ENCODE measurements around the gene ABCC1. TPM values are rescaled to one million over a fixed set of nuclear protein-coding genes. Genes with fewer than 3 reads are reported as not detected.
"Not testable (repeated sequence)": the region's sequence is repeated elsewhere in the genome, so short reads cannot be mapped to it uniquely, and the experiment has no call there.

Gene ABCC1
- total RNA-seq, 2 experiments from 2014 or later = 42.9 to 44.8 TPM

DNA sequence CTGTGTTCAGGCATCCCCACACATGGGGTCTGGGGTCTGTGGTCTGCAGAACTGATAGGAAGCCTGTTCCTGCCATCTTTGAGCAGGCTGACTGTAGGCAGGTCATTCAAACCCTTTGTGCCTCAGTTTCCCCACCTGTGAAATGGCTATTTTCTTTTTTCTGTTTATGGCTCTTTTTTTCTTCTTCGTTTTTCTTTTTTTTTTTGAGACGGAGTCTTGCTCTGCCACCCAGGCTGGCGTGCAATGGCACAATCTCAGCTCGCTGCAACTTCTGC, 201.4 kb downstream of the ABCC1 start:
- peaks cover 3% of the 10 kb centered on the region for H3K36me3 ChIP-seq (ENCODE audit: insufficient read depth, low read length)
- Mint-ChIP-seq H3K27me3 (no peaks in the 10 kb centered on the region), H3K4me1 (ENCODE audit: low read depth) (no peaks in the 10 kb centered on the region), H3K27ac (no peak overlapping the region), H3K4me3 (no peak overlapping the region), H3K36me3 (ENCODE audit: low read depth) (no peaks in the 10 kb centered on the region), H3K9me3 (no peaks in the 10 kb centered on the region)
- H3K4me3 ChIP-seq (ENCODE audit: low read length) = no peak overlapping the region
- no peaks in the 10 kb centered on the region for H3K9me3 ChIP-seq (ENCODE audit: control insufficient read depth in 1 of 2, insufficient read depth in 1 of 2, low read length in 2 of 2)
- DNase-seq (no peak), ATAC-seq (ENCODE audit: poor library complexity) (no peak)
- no peaks in the 10 kb centered on the region for H3K27me3 ChIP-seq (ENCODE audit: control insufficient read depth in 1 of 2, insufficient read depth in 2 of 2, low read length in 2 of 2)
- CTCF ChIA-PET = no interaction called here
- intact Hi-C loops (cut with DNase I, micrococcal nuclease) = no loop called here
- TF ChIP-seq, protein P1, sequence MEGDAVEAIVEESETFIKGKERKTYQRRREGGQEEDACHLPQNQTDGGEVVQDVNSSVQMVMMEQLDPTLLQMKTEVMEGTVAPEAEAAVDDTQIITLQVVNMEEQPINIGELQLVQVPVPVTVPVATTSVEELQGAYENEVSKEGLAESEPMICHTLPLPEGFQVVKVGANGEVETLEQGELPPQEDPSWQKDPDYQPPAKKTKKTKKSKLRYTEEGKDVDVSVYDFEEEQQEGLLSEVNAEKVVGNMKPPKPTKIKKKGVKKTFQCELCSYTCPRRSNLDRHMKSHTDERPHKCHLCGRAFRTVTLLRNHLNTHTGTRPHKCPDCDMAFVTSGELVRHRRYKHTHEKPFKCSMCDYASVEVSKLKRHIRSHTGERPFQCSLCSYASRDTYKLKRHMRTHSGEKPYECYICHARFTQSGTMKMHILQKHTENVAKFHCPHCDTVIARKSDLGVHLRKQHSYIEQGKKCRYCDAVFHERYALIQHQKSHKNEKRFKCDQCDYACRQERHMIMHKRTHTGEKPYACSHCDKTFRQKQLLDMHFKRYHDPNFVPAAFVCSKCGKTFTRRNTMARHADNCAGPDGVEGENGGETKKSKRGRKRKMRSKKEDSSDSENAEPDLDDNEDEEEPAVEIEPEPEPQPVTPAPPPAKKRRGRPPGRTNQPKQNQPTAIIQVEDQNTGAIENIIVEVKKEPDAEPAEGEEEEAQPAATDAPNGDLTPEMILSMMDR (IDR thresholded peaks at IDR 0.05) = no peak
- POLR2A ChIA-PET = no interaction called here
- no peak overlapping the region for H3K27ac ChIP-seq (ENCODE audit: low read depth in 1 of 2, low read length in 2 of 2)
- H3K4me1 ChIP-seq (ENCODE audit: insufficient read depth, low read length) = no peaks in the 10 kb centered on the region

- Mint-ChIP-seq H3K4me3 (no peak overlapping the region), H3K27ac (no peak overlapping the region), H3K36me3 (ENCODE audit: low read depth) (no peaks in the 10 kb centered on the region), H3K27me3 (no peaks in the 10 kb centered on the region), H3K4me1 (ENCODE audit: low read depth) (no peaks in the 10 kb centered on the region), H3K9me3 (no peaks in the 10 kb centered on the region)
- DNase-seq (no peak), ATAC-seq (ENCODE audit: poor library complexity) (no peak)
- H3K36me3 ChIP-seq (ENCODE audit: insufficient read depth, low read length) = peaks cover 1% of the 10 kb centered on the region
- H3K4me1 ChIP-seq (ENCODE audit: insufficient read depth, low read length) = no peaks in the 10 kb centered on the region
- H3K27ac ChIP-seq (ENCODE audit: low read depth in 1 of 2, low read length in 2 of 2) = no peak overlapping the region
- H3K4me3 ChIP-seq (ENCODE audit: low read length) = no peak overlapping the region
- no peaks in the 10 kb centered on the region for H3K9me3 ChIP-seq (ENCODE audit: control insufficient read depth in 1 of 2, insufficient read depth in 1 of 2, low read length in 2 of 2)
- H3K27me3 ChIP-seq (ENCODE audit: control insufficient read depth in 1 of 2, insufficient read depth in 2 of 2, low read length in 2 of 2) = no peaks in the 10 kb centered on the region
- ChIA-PET POLR2A (no interaction called here), CTCF (no interaction called here)
- TF ChIP-seq, protein P1 (IDR thresholded peaks at IDR 0.05) = no peak
- intact Hi-C loops (cut with DNase I, micrococcal nuclease) = no loop called here
Measured at GRCh38 chr16:16151315-16151714, 201.9 kb downstream of the ABCC1 start.

GRCh38 chr16:16153000-16153399, 203.6 kb downstream of the ABCC1 start:
- H3K27ac ChIP-seq (ENCODE audit: low read depth in 1 of 2, low read length in 2 of 2); H3K4me1 Mint-ChIP-seq (ENCODE audit: low read depth); H3K36me3 ChIP-seq (ENCODE audit: insufficient read depth, low read length); H3K4me3 ChIP-seq (ENCODE audit: low read length); DNase-seq; ATAC-seq (ENCODE audit: poor library complexity); H3K27me3 ChIP-seq (ENCODE audit: control insufficient read depth in 1 of 2, insufficient read depth in 2 of 2, low read length in 2 of 2); H3K4me3 Mint-ChIP-seq; CTCF ChIA-PET; H3K9me3 ChIP-seq (ENCODE audit: control insufficient read depth in 1 of 2, insufficient read depth in 1 of 2, low read length in 2 of 2); H3K4me1 ChIP-seq (ENCODE audit: insufficient read depth, low read length); H3K9me3 Mint-ChIP-seq; intact Hi-C loops (cut with DNase I, micrococcal nuclease); POLR2A ChIA-PET; H3K36me3 Mint-ChIP-seq (ENCODE audit: low read depth); H3K27me3 Mint-ChIP-seq; H3K27ac Mint-ChIP-seq: not testable (repeated sequence)

DNA sequence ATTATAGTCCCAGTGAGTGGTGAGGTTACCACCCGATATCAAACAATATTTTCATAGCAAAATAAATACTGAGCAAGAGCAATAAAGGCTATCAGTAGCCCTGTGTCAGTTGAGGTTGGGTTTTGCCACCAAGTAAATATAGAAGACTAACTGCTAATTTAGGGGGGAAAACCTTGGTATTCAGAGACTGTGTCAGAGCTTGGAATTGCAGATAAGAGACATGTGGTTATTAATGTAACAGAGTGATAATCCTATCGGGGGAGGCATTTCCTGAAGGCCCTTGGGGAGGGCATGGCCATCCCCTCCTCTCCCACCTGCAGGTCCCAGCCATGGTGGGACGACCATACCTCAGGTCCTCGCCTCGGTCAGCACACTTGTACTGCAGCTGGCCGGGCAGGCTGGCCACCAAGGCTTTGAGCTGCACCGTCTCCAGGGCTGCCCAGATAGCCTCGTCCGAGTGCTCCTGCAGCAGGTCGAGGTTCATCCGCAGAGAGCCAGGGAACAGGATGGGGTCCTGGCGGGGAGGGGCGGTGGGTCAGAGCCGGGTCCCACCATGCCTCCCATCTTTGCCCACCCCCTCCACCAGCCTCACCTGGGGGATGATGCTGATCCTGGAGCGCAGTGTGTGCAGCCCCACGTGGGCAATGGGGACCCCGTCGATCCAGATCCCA, 205.0 kb downstream of the ABCC1 start:
- H3K27ac ChIP-seq (ENCODE audit: low read depth in 1 of 2, low read length in 2 of 2) = no peak overlapping the region
- H3K4me3 ChIP-seq (ENCODE audit: low read length) = no peak overlapping the region
- peaks cover 11 to 14% of the 10 kb centered on the region in 2 experiments for H3K9me3 ChIP-seq (ENCODE audit: control insufficient read depth in 1 of 2, insufficient read depth in 1 of 2, low read length in 2 of 2)
- intact Hi-C loops (cut with DNase I, micrococcal nuclease) = no loop called here
- H3K4me1 ChIP-seq (ENCODE audit: insufficient read depth, low read length) = no peaks in the 10 kb centered on the region
- POLR2A ChIA-PET = no interaction called here
- H3K4me3 Mint-ChIP-seq = no peak overlapping the region
- no peaks in the 10 kb centered on the region for H3K36me3 Mint-ChIP-seq (ENCODE audit: low read depth)
- H3K27me3 Mint-ChIP-seq = no peaks in the 10 kb centered on the region
- H3K4me1 Mint-ChIP-seq (ENCODE audit: low read depth) = no peaks in the 10 kb centered on the region
- H3K27ac Mint-ChIP-seq = no peak overlapping the region
- TF ChIP-seq, protein P1 (IDR thresholded peaks at IDR 0.05) = no peak
- ATAC-seq (ENCODE audit: poor library complexity) (no peak), DNase-seq (no peak)
- H3K36me3 ChIP-seq (ENCODE audit: insufficient read depth, low read length) = no peaks in the 10 kb centered on the region
- CTCF ChIA-PET = no interaction called here
- H3K9me3 Mint-ChIP-seq = peaks cover 7% of the 10 kb centered on the region
- H3K27me3 ChIP-seq (ENCODE audit: control insufficient read depth in 1 of 2, insufficient read depth in 2 of 2, low read length in 2 of 2) = no peaks in the 10 kb centered on the region

Data from CD4-positive, alpha-beta T cell (primary cell).